Ecto neural progenitor cell (in vitro differentiated cells): Measurements from ENCODE around the gene TENM3.

Experiments
- DNase-seq: peaks from one replicate; pipeline ENCODE4 v3.0.0-alpha.2; 2018; ENCODE audit warnings: low spot score

The TENM3 gene

GRCh38 chr4:182567119-182567518, 323.9 kb downstream of the TENM3 start:
- no peak for DNase-seq

- no peak for DNase-seq
These were observed 326.4 kb downstream of the TENM3 start for GRCh38 chr4:182569561-182569960.

- DNase-seq: no peak
These were observed 331.5 kb downstream of the TENM3 start for GRCh38 chr4:182574706-182575105.

GRCh38 chr4:182575225-182575624, 332.0 kb downstream of the TENM3 start:
- DNase-seq: no peak

- no peak for DNase-seq
These were observed 333.5 kb downstream of the TENM3 start for GRCh38 chr4:182576601-182577289.

GRCh38 chr4:182577411-182577810, 334.2 kb downstream of the TENM3 start:
- DNase-seq: no peak

GRCh38 chr4:182578402-182578801, 335.2 kb downstream of the TENM3 start:
- no peak for DNase-seq

GRCh38 chr4:182582245-182582644, 339.0 kb downstream of the TENM3 start:
- DNase-seq: no peak

GRCh38 chr4:182583703-182584415, 340.7 kb downstream of the TENM3 start:
- no peak for DNase-seq

- DNase-seq: no peak
These were observed 342.1 kb downstream of the TENM3 start for GRCh38 chr4:182585321-182585720.

GRCh38 chr4:182589100-182589499, 345.9 kb downstream of the TENM3 start:
- DNase-seq: no peak

GRCh38 chr4:182593402-182593801, 350.2 kb downstream of the TENM3 start:
- DNase-seq: no peak

GRCh38 chr4:182593864-182594263, 350.7 kb downstream of the TENM3 start:
- DNase-seq: no peak

- no peak for DNase-seq
These were observed 356.9 kb downstream of the TENM3 start for GRCh38 chr4:182600093-182600492.

GRCh38 chr4:182600856-182601255, 357.7 kb downstream of the TENM3 start:
- DNase-seq: no peak

GRCh38 chr4:182604161-182604622, 361.0 kb downstream of the TENM3 start:
- DNase-seq: no peak

GRCh38 chr4:182604953-182605352, 361.8 kb downstream of the TENM3 start:
- no peak for DNase-seq

- DNase-seq: no peak
These were observed 365.3 kb downstream of the TENM3 start for GRCh38 chr4:182608525-182608924.

GRCh38 chr4:182616476-182616875, 373.3 kb downstream of the TENM3 start:
- no peak for DNase-seq

GRCh38 chr4:182619660-182620059, 376.5 kb downstream of the TENM3 start:
- DNase-seq: no peak

- no peak for DNase-seq
These were observed 377.1 kb downstream of the TENM3 start for GRCh38 chr4:182620111-182620980.

GRCh38 chr4:182624281-182624680, 381.1 kb downstream of the TENM3 start:
- no peak for DNase-seq

- no peak for DNase-seq
These were observed 382.0 kb downstream of the TENM3 start for GRCh38 chr4:182625193-182625592.
